Spleen (tissue), 7 donors: ENCODE measurements around the gene ARID5B.

ENCODE experiments used
- POLR2AphosphoS5 ChIP-seq, 3 donors: sonication (generic); formaldehyde crosslinking; IDR thresholded peaks; one replicate each; pipeline ENCODE4 v1.5.1; 2017; ENCODE audit warnings: antibody characterized with exemption in 3 of 3
- TF ChIP-seq, protein P1 (sequence below), 11 experiments: fragments of 200-600 bp in 7 of 11; fragments of 450-650 bp in 4 of 11; sonication (generic) in 4 of 11; IDR thresholded peaks in 8 of 11; conservative IDR thresholded peaks in 3 of 11; 1 replicate in 7 of 11; 2 replicates in 4 of 11; pipeline versions ENCODE4 v1.4.0 to v1.8.0; 2016 to 2021; ENCODE audit warnings: antibody characterized with exemption in 11 of 11, inconsistent platforms in 4 of 11, mild to moderate bottlenecking in 1 of 11
- donor health status: DM: no; HTN: no; CAD: no; lungs with moderate emphysema.
- donor health status: DM: no; HTN: no; CAD: no.
- donor health status: DM: no; HTN: no; CAD: no.

DNA sequence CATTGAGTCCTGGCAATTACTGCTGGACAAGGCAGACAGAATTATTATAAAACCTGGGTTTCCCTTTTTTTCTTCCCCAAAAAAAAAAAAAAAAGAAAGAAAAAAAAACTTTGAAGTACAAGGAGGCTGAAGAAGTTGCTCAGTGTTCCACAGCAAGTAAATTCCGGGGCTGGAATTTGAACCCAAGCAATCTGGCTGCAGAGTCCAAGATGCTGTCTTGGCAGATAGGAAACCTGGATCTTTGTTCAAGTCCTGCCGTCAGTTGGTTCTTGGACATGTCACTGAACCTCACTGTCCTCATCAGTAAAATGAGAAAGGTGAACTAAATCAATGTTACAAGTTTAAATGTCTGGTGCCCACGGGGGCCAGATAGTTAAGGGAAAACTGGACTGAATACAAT, 35.3 kb downstream of the ARID5B start:
- TF ChIP-seq, protein P1, sequence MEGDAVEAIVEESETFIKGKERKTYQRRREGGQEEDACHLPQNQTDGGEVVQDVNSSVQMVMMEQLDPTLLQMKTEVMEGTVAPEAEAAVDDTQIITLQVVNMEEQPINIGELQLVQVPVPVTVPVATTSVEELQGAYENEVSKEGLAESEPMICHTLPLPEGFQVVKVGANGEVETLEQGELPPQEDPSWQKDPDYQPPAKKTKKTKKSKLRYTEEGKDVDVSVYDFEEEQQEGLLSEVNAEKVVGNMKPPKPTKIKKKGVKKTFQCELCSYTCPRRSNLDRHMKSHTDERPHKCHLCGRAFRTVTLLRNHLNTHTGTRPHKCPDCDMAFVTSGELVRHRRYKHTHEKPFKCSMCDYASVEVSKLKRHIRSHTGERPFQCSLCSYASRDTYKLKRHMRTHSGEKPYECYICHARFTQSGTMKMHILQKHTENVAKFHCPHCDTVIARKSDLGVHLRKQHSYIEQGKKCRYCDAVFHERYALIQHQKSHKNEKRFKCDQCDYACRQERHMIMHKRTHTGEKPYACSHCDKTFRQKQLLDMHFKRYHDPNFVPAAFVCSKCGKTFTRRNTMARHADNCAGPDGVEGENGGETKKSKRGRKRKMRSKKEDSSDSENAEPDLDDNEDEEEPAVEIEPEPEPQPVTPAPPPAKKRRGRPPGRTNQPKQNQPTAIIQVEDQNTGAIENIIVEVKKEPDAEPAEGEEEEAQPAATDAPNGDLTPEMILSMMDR (IDR thresholded peaks at IDR 0.05 in 8 of 11, conservative IDR thresholded peaks at IDR 0.05 in 3 of 11): no peak
- no peak for TF ChIP-seq POLR2AphosphoS5 (IDR thresholded peaks at IDR 0.05)
